Stimulated activated naive CD8-positive, alpha-beta T cell treated with anti-CD3 and anti-CD28 coated beads, Interleukin-15, Interleukin-2, amounts not matched to agents 100 ng/mL and 50 ng/mL, for 24 hours (primary cell): ENCODE data around the gene NRL.

Experiments
- H3K27ac Mint-ChIP-seq: one replicate; pipeline ENCODE4 v1.8.0; 2021; ENCODE audit warnings: mild to moderate bottlenecking, mixed read lengths
- H3K27me3 Mint-ChIP-seq: one replicate; pipeline ENCODE4 v1.8.0; 2021; ENCODE audit warnings: mixed read lengths
- H3K36me3 Mint-ChIP-seq: one replicate; pipeline ENCODE4 v1.8.0; 2021; ENCODE audit warnings: low read depth, mixed read lengths
- H3K4me1 Mint-ChIP-seq: one replicate; pipeline ENCODE4 v1.8.0; 2021; ENCODE audit warnings: low read depth, mixed read lengths
- H3K4me3 Mint-ChIP-seq: one replicate; pipeline ENCODE4 v1.8.0; 2021; ENCODE audit warnings: mild to moderate bottlenecking, mixed read lengths
- H3K9me3 Mint-ChIP-seq: one replicate; pipeline ENCODE4 v1.8.0; 2021; ENCODE audit warnings: mixed read lengths

NRL gene

GRCh38 chr14:24136684-24137528, 22.2 kb upstream of the NRL start:
- Mint-ChIP-seq H3K4me3 (peak overlapping the region; percentile 95), H3K9me3 (no peaks in the 10 kb centered on the region), H3K27me3 (no peaks in the 10 kb centered on the region), H3K4me1 (peaks cover 60% of the 10 kb centered on the region), H3K36me3 (peaks cover 44% of the 10 kb centered on the region), H3K27ac (peak overlapping the region; percentile 96)

GRCh38 chr14:24135834-24136683, 21.3 kb upstream of the NRL start, which contains the start of gene PSME1:
Gene PSME1 (plus strand): TSS chr14:24136194. CDS start chr14:24136263, 69 bp downstream.
- Mint-ChIP-seq H3K36me3 (peaks cover 43% of the 10 kb centered on the region), H3K4me1 (peaks cover 59% of the 10 kb centered on the region), H3K27me3 (no peaks in the 10 kb centered on the region), H3K9me3 (no peaks in the 10 kb centered on the region), H3K27ac (peak within 1 kb of the TSS; percentile 96), H3K4me3 (peak within 1 kb of the TSS; percentile 95)

- Mint-ChIP-seq H3K9me3 (no peaks in the 10 kb centered on the region), H3K4me3 (peak overlapping the region; percentile 95), H3K4me1 (peaks cover 59% of the 10 kb centered on the region), H3K27me3 (no peaks in the 10 kb centered on the region), H3K36me3 (peaks cover 38% of the 10 kb centered on the region), H3K27ac (peak overlapping the region; percentile 80)
Observed at GRCh38 chr14:24135584-24135833, 20.8 kb upstream of the NRL start.

- no peak overlapping the region for H3K27ac Mint-ChIP-seq
- H3K36me3 Mint-ChIP-seq: peaks cover 23% of the 10 kb centered on the region
- H3K9me3 Mint-ChIP-seq: no peaks in the 10 kb centered on the region
- H3K27me3 Mint-ChIP-seq: no peaks in the 10 kb centered on the region
- no peak overlapping the region for H3K4me3 Mint-ChIP-seq
- peaks cover 46% of the 10 kb centered on the region for H3K4me1 Mint-ChIP-seq
Observed at GRCh38 chr14:24133735-24134134, 19.0 kb upstream of the NRL start.

GRCh38 chr14:24132976-24133375, 18.2 kb upstream of the NRL start:
- H3K36me3 Mint-ChIP-seq: peaks cover 15% of the 10 kb centered on the region
- H3K27ac Mint-ChIP-seq: peak overlapping the region; percentile 82
- peaks cover 39% of the 10 kb centered on the region for H3K4me1 Mint-ChIP-seq
- H3K4me3 Mint-ChIP-seq: no peak overlapping the region
- no peaks in the 10 kb centered on the region for H3K9me3 Mint-ChIP-seq
- H3K27me3 Mint-ChIP-seq: no peaks in the 10 kb centered on the region

- no peak overlapping the region for H3K4me3 Mint-ChIP-seq
- H3K27me3 Mint-ChIP-seq: no peaks in the 10 kb centered on the region
- H3K36me3 Mint-ChIP-seq: peaks cover 7% of the 10 kb centered on the region
- peaks cover 33% of the 10 kb centered on the region for H3K4me1 Mint-ChIP-seq
- H3K27ac Mint-ChIP-seq: peak overlapping the region; percentile 82
- H3K9me3 Mint-ChIP-seq: no peaks in the 10 kb centered on the region
Observed at GRCh38 chr14:24132061-24132685, 17.4 kb upstream of the NRL start.

- H3K36me3 Mint-ChIP-seq: peaks cover under 1% of the 10 kb centered on the region
- H3K27me3 Mint-ChIP-seq: no peaks in the 10 kb centered on the region
- H3K4me1 Mint-ChIP-seq: peaks cover 27% of the 10 kb centered on the region
- H3K9me3 Mint-ChIP-seq: no peaks in the 10 kb centered on the region
- H3K27ac Mint-ChIP-seq: peak overlapping the region; percentile 81
- no peak overlapping the region for H3K4me3 Mint-ChIP-seq
Observed at GRCh38 chr14:24131549-24131966, 16.8 kb upstream of the NRL start.

GRCh38 chr14:24130717-24131548, 16.2 kb upstream of the NRL start:
- Mint-ChIP-seq H3K27ac (peak overlapping the region; percentile 33), H3K36me3 (no peaks in the 10 kb centered on the region), H3K4me3 (no peak overlapping the region), H3K27me3 (no peaks in the 10 kb centered on the region), H3K9me3 (no peaks in the 10 kb centered on the region), H3K4me1 (peaks cover 25% of the 10 kb centered on the region)

GRCh38 chr14:24130380-24130716, 15.6 kb upstream of the NRL start, which contains the start of gene FITM1:
Gene FITM1 (plus strand): TSS chr14:24130659. CDS start chr14:24131564, 905 bp downstream.
- Mint-ChIP-seq H3K4me1 (peaks cover 22% of the 10 kb centered on the region), H3K27me3 (no peaks in the 10 kb centered on the region)

GRCh38 chr14:24129410-24129998, 14.8 kb upstream of the NRL start:
- no peaks in the 10 kb centered on the region for H3K9me3 Mint-ChIP-seq
- no peaks in the 10 kb centered on the region for H3K27me3 Mint-ChIP-seq
- no peak overlapping the region for H3K4me3 Mint-ChIP-seq
- no peaks in the 10 kb centered on the region for H3K36me3 Mint-ChIP-seq
- no peak overlapping the region for H3K27ac Mint-ChIP-seq
- peaks cover 17% of the 10 kb centered on the region for H3K4me1 Mint-ChIP-seq

More at GRCh38 chr14:24130380-24130716, 15.6 kb upstream of the NRL start, which contains the start of gene FITM1:
- Mint-ChIP-seq H3K27ac (peak within 1 kb of the TSS; percentile 33), H3K36me3 (no peaks in the 10 kb centered on the region), H3K4me3 (no peak within 1 kb of the TSS), H3K9me3 (no peaks in the 10 kb centered on the region)

GRCh38 chr14:24127673-24128072, 12.9 kb upstream of the NRL start:
- H3K4me1 Mint-ChIP-seq: peaks cover 21% of the 10 kb centered on the region
- H3K9me3 Mint-ChIP-seq: no peaks in the 10 kb centered on the region
- no peaks in the 10 kb centered on the region for H3K27me3 Mint-ChIP-seq
- H3K27ac Mint-ChIP-seq: no peak overlapping the region
- no peak overlapping the region for H3K4me3 Mint-ChIP-seq
- peaks cover 10% of the 10 kb centered on the region for H3K36me3 Mint-ChIP-seq

- no peak overlapping the region for H3K4me3 Mint-ChIP-seq
- no peaks in the 10 kb centered on the region for H3K9me3 Mint-ChIP-seq
Observed at GRCh38 chr14:24126939-24127338, 12.2 kb upstream of the NRL start.

GRCh38 chr14:24123424-24124417, 9.0 kb upstream of the NRL start:
- Mint-ChIP-seq H3K4me3 (no peak overlapping the region), H3K36me3 (peaks cover 36% of the 10 kb centered on the region), H3K4me1 (peaks cover 12% of the 10 kb centered on the region), H3K9me3 (no peaks in the 10 kb centered on the region), H3K27ac (peak overlapping the region; percentile 72), H3K27me3 (no peaks in the 10 kb centered on the region)

More at GRCh38 chr14:24126939-24127338, 12.2 kb upstream of the NRL start:
- H3K36me3 Mint-ChIP-seq: peaks cover 10% of the 10 kb centered on the region
- no peaks in the 10 kb centered on the region for H3K27me3 Mint-ChIP-seq
- H3K27ac Mint-ChIP-seq: no peak overlapping the region
- peaks cover 15% of the 10 kb centered on the region for H3K4me1 Mint-ChIP-seq
